SK-N-SH treated with all-trans-retinoic acid at 6 μM for 48 hours (cell line): ENCODE data around the gene TAS2R4.

Experiments
- ATAC-seq: fragments of 200-7000 bp; cut with Tn5 transposase; 3 replicates; pipeline ENCODE4 v1.9.1; 2020; ENCODE audit warnings: mild to moderate bottlenecking, moderate library complexity
- ARNTL ChIP-seq: fragments of 450-650 bp; formaldehyde crosslinking; IDR thresholded peaks from 2 replicates; pipeline ENCODE4 v1.5.0; 2020; ENCODE audit warnings: low read depth, mild to moderate bottlenecking, moderate library complexity, borderline replicate concordance
- BACH2 ChIP-seq: fragments of 250-450 bp; sonication (Bioruptor Pico); IDR thresholded peaks from 2 replicates; pipeline ENCODE4 v1.9.0; 2021; ENCODE audit warnings: mild to moderate bottlenecking, borderline replicate concordance
- CSDC2 ChIP-seq: fragments of 250-450 bp; sonication (Bioruptor Pico); IDR thresholded peaks from 2 replicates; pipeline ENCODE4 v1.5.0; 2020; ENCODE audit warnings: mild to moderate bottlenecking, moderate library complexity
- ESRRG ChIP-seq: fragments of 250-450 bp; sonication (Bioruptor Pico); IDR thresholded peaks from 2 replicates; pipeline ENCODE4 v1.6.1; 2021; ENCODE audit warnings: mild to moderate bottlenecking
- GLIS3 ChIP-seq: fragments of 250-450 bp; sonication (Bioruptor Pico); IDR thresholded peaks from 2 replicates; pipeline ENCODE4 v1.5.0; 2020; ENCODE audit warnings: mild to moderate bottlenecking, moderate library complexity
- ISL1 ChIP-seq: fragments of 250-450 bp; sonication (Bioruptor Pico); IDR thresholded peaks from 2 replicates; pipeline ENCODE4 v2.1.2; 2022; ENCODE audit warnings: mild to moderate bottlenecking, moderate library complexity
- PPARA ChIP-seq: fragments of 250-450 bp; sonication (Bioruptor Pico); IDR thresholded peaks from 2 replicates; pipeline ENCODE4 v1.5.0; 2020; ENCODE audit warnings: mild to moderate bottlenecking, borderline replicate concordance
- RARB ChIP-seq: fragments of 250-450 bp; sonication (Bioruptor Pico); IDR thresholded peaks from 2 replicates; pipeline ENCODE4 v1.8.0; 2021; ENCODE audit warnings: mild to moderate bottlenecking, moderate library complexity
- SNAI2 ChIP-seq: fragments of 250-450 bp; sonication (Bioruptor Pico); IDR thresholded peaks from 2 replicates; pipeline ENCODE4 v1.5.0; 2020; ENCODE audit warnings: mild to moderate bottlenecking, moderate library complexity
- TCF4 ChIP-seq: fragments of 250-450 bp; sonication (Bioruptor Pico); IDR thresholded peaks from 2 replicates; pipeline ENCODE4 v1.8.0; 2021; ENCODE audit warnings: mild to moderate bottlenecking, moderate library complexity, borderline replicate concordance
- TOX ChIP-seq: fragments of 250-450 bp; sonication (Bioruptor Pico); IDR thresholded peaks from 2 replicates; pipeline ENCODE4 v1.8.0; 2021; ENCODE audit warnings: mild to moderate bottlenecking, moderate library complexity, borderline replicate concordance
- ZC3H10 ChIP-seq: fragments of 250-450 bp; sonication (Bioruptor Pico); IDR thresholded peaks from 2 replicates; pipeline ENCODE4 v1.5.1; 2021; ENCODE audit warnings: mild to moderate bottlenecking, moderate library complexity
- ZFP3 ChIP-seq: fragments of 250-450 bp; sonication (Bioruptor Pico); IDR thresholded peaks from 2 replicates; pipeline ENCODE4 v1.5.0; 2020; ENCODE audit warnings: mild to moderate bottlenecking, moderate library complexity
- ZFP30 ChIP-seq: fragments of 450-650 bp; formaldehyde crosslinking; IDR thresholded peaks from 2 replicates; pipeline ENCODE4 v1.5.0; 2022; ENCODE audit warnings: mild to moderate bottlenecking, moderate library complexity
- ZNF565 ChIP-seq: fragments of 450-650 bp; formaldehyde crosslinking; conservative IDR thresholded peaks from 2 replicates; pipeline ENCODE4 v1.5.0; 2020; ENCODE audit warnings: low read depth, mild to moderate bottlenecking, moderate library complexity
- ZNF70 ChIP-seq: fragments of 450-650 bp; formaldehyde crosslinking; IDR thresholded peaks from 2 replicates; pipeline ENCODE4 v1.5.0; 2020; ENCODE audit warnings: mild to moderate bottlenecking, moderate library complexity
- ZNF8 ChIP-seq: fragments of 450-650 bp; formaldehyde crosslinking; IDR thresholded peaks from 2 replicates; pipeline ENCODE4 v1.5.0; 2020; ENCODE audit warnings: mild to moderate bottlenecking, moderate library complexity
- TF ChIP-seq, protein P1 (sequence below): fragments of 250-450 bp; sonication (Bioruptor Pico); IDR thresholded peaks from 2 replicates; pipeline ENCODE4 v1.8.0; 2020; ENCODE audit warnings: mild to moderate bottlenecking, moderate library complexity, borderline replicate concordance
- TF ChIP-seq, protein P2 (sequence below): fragments of 250-450 bp; sonication (Bioruptor Pico); IDR thresholded peaks from 2 replicates; pipeline ENCODE4 v1.8.0; 2021; ENCODE audit warnings: low read depth, mild to moderate bottlenecking, moderate library complexity, borderline replicate concordance
- TF ChIP-seq, protein P3 (sequence below): fragments of 250-450 bp; sonication (Bioruptor Pico); IDR thresholded peaks from 2 replicates; pipeline ENCODE4 v1.5.0; 2020; ENCODE audit warnings: mild to moderate bottlenecking, moderate library complexity
- TF ChIP-seq, protein P4 (sequence below): fragments of 250-450 bp; sonication (Bioruptor Pico); IDR thresholded peaks from 2 replicates; pipeline ENCODE4 v1.5.1; 2021; ENCODE audit warnings: mild to moderate bottlenecking, moderate library complexity
- TF ChIP-seq, protein P5 (sequence below): fragments of 250-450 bp; sonication (Bioruptor Pico); IDR thresholded peaks from 2 replicates; pipeline ENCODE4 v1.5.1; 2020; ENCODE audit warnings: low read depth, mild to moderate bottlenecking, moderate library complexity

Gene TAS2R4

DNA sequence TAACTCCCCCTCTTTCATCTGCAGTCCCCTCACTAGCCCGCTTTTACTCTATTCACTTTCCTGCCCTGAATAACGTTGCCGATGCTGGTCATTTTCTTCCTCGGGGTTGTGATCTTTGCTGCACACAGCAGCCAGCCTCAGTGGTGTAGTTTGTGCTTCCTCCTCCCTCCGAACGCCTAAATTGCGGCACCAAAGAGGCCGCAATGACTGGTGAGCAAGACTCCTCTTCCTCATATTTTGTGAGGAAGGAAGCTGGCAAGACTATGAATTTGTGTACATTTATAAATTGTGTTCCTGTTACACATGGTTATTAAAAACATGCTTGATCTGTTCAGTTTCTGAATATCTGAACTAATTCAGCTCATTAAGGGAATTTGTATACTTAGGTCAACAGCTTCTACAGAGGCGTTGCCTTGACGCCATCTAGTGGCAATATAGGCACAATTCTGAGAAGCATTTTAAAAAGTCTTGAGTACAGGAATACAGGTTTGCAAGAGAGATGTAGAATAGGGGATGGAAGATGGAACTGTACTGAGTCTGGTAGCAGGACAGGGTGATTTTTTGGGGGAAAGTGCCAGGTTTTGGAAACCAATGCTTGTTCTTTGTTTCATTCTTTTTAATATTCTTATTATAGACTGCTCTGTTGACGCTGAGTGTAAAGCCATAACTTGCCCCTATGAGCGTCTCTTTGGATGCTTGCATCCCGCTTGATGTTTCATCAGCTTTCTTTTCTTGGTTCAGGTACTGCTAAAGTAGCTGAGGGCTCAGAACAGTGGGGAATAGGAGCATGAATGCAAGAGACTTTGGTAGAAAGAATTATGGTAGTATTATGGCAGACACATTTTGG lies 9.5 kb downstream of the TAS2R4 start:
- TF ChIP-seq ZFP3 (CRISPR knock-in tag) (no peak), SNAI2 (CRISPR knock-in tag) (no peak), ZNF8 (CRISPR knock-in tag) (no peak), RARB (no peak), ZNF70 (CRISPR knock-in tag) (no peak), ARNTL (CRISPR knock-in tag) (no peak), ESRRG (CRISPR knock-in tag) (no peak), ZFP30 (CRISPR knock-in tag) (no peak), GLIS3 (no peak), PPARA (CRISPR knock-in tag) (no peak), ZC3H10 (CRISPR knock-in tag) (no peak)
- TF ChIP-seq, protein P1, sequence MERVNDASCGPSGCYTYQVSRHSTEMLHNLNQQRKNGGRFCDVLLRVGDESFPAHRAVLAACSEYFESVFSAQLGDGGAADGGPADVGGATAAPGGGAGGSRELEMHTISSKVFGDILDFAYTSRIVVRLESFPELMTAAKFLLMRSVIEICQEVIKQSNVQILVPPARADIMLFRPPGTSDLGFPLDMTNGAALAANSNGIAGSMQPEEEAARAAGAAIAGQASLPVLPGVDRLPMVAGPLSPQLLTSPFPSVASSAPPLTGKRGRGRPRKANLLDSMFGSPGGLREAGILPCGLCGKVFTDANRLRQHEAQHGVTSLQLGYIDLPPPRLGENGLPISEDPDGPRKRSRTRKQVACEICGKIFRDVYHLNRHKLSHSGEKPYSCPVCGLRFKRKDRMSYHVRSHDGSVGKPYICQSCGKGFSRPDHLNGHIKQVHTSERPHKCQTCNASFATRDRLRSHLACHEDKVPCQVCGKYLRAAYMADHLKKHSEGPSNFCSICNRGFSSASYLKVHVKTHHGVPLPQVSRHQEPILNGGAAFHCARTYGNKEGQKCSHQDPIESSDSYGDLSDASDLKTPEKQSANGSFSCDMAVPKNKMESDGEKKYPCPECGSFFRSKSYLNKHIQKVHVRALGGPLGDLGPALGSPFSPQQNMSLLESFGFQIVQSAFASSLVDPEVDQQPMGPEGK (CRISPR knock-in tag), result no peak
- TF ChIP-seq, protein P2, sequence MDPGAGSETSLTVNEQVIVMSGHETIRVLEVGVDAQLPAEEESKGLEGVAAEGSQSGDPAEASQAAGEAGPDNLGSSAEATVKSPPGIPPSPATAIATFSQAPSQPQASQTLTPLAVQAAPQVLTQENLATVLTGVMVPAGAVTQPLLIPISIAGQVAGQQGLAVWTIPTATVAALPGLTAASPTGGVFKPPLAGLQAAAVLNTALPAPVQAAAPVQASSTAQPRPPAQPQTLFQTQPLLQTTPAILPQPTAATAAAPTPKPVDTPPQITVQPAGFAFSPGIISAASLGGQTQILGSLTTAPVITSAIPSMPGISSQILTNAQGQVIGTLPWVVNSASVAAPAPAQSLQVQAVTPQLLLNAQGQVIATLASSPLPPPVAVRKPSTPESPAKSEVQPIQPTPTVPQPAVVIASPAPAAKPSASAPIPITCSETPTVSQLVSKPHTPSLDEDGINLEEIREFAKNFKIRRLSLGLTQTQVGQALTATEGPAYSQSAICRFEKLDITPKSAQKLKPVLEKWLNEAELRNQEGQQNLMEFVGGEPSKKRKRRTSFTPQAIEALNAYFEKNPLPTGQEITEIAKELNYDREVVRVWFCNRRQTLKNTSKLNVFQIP, result no peak
- TF ChIP-seq, protein P3, sequence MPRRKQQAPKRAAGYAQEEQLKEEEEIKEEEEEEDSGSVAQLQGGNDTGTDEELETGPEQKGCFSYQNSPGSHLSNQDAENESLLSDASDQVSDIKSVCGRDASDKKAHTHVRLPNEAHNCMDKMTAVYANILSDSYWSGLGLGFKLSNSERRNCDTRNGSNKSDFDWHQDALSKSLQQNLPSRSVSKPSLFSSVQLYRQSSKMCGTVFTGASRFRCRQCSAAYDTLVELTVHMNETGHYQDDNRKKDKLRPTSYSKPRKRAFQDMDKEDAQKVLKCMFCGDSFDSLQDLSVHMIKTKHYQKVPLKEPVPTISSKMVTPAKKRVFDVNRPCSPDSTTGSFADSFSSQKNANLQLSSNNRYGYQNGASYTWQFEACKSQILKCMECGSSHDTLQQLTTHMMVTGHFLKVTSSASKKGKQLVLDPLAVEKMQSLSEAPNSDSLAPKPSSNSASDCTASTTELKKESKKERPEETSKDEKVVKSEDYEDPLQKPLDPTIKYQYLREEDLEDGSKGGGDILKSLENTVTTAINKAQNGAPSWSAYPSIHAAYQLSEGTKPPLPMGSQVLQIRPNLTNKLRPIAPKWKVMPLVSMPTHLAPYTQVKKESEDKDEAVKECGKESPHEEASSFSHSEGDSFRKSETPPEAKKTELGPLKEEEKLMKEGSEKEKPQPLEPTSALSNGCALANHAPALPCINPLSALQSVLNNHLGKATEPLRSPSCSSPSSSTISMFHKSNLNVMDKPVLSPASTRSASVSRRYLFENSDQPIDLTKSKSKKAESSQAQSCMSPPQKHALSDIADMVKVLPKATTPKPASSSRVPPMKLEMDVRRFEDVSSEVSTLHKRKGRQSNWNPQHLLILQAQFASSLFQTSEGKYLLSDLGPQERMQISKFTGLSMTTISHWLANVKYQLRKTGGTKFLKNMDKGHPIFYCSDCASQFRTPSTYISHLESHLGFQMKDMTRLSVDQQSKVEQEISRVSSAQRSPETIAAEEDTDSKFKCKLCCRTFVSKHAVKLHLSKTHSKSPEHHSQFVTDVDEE (CRISPR knock-in tag), result no peak
- TF ChIP-seq, protein P4, sequence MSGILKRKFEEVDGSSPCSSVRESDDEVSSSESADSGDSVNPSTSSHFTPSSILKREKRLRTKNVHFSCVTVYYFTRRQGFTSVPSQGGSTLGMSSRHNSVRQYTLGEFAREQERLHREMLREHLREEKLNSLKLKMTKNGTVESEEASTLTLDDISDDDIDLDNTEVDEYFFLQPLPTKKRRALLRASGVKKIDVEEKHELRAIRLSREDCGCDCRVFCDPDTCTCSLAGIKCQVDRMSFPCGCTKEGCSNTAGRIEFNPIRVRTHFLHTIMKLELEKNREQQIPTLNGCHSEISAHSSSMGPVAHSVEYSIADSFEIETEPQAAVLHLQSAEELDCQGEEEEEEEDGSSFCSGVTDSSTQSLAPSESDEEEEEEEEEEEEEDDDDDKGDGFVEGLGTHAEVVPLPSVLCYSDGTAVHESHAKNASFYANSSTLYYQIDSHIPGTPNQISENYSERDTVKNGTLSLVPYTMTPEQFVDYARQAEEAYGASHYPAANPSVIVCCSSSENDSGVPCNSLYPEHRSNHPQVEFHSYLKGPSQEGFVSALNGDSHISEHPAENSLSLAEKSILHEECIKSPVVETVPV (CRISPR knock-in tag), result no peak
- peak; percentile 95 for ATAC-seq

DNA sequence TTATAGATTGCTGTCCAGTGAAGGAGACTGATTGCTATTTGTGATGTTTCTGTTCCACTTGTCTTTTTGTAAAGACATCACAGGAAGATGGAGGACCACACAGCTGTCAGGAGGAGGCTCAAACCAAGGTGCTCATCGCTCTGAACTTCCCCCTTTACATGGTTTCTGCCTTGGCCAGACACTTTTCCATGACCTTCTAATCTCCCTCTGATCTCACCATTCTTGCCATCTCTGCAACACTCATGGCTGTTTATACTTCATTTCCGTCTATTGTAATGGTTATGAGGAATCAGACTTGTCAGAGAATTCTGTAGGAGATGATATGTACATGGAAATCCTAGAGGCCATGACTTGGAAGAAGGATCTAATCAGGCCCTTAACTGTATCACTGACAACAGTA lies 11.8 kb downstream of the TAS2R4 start:
- no peak for ATAC-seq
- TF ChIP-seq ARNTL (CRISPR knock-in tag) (no peak), CSDC2 (CRISPR knock-in tag) (no peak), ESRRG (CRISPR knock-in tag) (no peak), TCF4 (CRISPR knock-in tag) (no peak), BACH2 (CRISPR knock-in tag) (no peak), ZNF565 (no peak), ZFP3 (CRISPR knock-in tag) (no peak), TOX (no peak), ZC3H10 (CRISPR knock-in tag) (no peak), ZFP30 (CRISPR knock-in tag) (no peak), RARB (no peak), ZNF70 (CRISPR knock-in tag) (no peak), PPARA (CRISPR knock-in tag) (no peak), ISL1 (CRISPR knock-in tag) (no peak)
- TF ChIP-seq, protein P2, result no peak
- TF ChIP-seq, protein P5, sequence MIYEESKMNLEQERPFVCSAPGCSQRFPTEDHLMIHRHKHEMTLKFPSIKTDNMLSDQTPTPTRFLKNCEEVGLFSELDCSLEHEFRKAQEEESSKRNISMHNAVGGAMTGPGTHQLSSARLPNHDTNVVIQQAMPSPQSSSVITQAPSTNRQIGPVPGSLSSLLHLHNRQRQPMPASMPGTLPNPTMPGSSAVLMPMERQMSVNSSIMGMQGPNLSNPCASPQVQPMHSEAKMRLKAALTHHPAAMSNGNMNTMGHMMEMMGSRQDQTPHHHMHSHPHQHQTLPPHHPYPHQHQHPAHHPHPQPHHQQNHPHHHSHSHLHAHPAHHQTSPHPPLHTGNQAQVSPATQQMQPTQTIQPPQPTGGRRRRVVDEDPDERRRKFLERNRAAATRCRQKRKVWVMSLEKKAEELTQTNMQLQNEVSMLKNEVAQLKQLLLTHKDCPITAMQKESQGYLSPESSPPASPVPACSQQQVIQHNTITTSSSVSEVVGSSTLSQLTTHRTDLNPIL (CRISPR knock-in tag), result no peak
- TF ChIP-seq, protein P3 (CRISPR knock-in tag), result no peak
- TF ChIP-seq, all 23 proteins: peak for 0
